Midbrain (tissue), 1 donor: ENCODE measurements around the gene KCNJ9.
A peak's percentile ranks its signal among the peaks of the same experiment; 100 is the strongest.

ENCODE experiments used
- DNase-seq: peaks from one replicate; lab custom pipeline; 2025; lab: John Stamatoyannopoulos, UW

Gene KCNJ9

GRCh38 chr1:160066829-160067745 lies 14.3 kb upstream of the KCNJ9 start:
- peak; percentile 28 for DNase-seq

- peak; percentile 92 for DNase-seq
These were observed 13.1 kb upstream of the KCNJ9 start for GRCh38 chr1:160068225-160068624.

- DNase-seq, result peak; percentile 62
These were observed 11.7 kb upstream of the KCNJ9 start, which contains the start of gene KCNJ10 for GRCh38 chr1:160069460-160070231. Gene KCNJ10 (minus strand): TSS chr1:160070160. CDS start chr1:160042532, 27,628 bp downstream.

- DNase-seq, result peak; percentile 92
These were observed 10.8 kb upstream of the KCNJ9 start for GRCh38 chr1:160070243-160071163.

DNA sequence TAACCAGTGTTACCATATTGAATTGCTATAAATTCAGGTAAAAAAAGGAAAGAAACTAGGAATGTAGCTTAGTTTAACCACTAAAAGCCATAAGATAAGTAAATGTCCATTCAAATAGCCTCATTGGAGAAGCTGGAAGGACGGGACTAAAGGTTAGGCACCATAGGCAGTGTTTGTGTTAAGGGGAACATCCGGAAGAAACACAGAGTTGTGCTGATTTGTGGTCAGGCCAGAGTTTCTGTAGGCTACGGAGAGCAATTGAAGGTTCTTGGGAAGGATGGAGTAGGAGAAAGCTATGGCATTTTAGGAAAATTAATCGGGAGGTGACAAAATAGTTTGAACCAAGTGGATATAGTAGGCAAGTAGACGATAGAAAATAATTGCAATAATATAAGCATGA lies 10.0 kb upstream of the KCNJ9 start:
- DNase-seq, result no peak

GRCh38 chr1:160074865-160075264 lies 6.5 kb upstream of the KCNJ9 start:
- DNase-seq, result no peak

DNA sequence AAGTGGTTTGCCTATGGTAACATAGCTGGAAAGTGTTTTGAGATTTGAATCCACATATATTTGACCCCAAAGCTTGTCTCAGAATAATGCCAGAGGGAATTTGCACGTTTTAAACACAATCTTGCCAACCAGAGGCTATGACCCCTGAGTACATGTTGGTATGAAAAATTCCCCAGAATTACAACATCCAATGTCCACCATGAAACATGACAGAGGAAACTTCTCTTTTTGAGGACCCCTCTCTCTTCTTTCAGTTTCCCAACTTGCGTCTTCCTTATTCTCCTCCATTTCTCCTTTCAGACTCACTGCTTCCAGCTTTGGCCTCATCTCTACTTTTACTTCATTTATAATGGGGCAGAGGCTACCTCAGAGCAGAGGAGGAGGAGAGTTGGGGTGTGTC lies 5.5 kb upstream of the KCNJ9 start:
- no peak for DNase-seq

- no peak for DNase-seq
These were observed 5.0 kb upstream of the KCNJ9 start for GRCh38 chr1:160076295-160076694.

DNA sequence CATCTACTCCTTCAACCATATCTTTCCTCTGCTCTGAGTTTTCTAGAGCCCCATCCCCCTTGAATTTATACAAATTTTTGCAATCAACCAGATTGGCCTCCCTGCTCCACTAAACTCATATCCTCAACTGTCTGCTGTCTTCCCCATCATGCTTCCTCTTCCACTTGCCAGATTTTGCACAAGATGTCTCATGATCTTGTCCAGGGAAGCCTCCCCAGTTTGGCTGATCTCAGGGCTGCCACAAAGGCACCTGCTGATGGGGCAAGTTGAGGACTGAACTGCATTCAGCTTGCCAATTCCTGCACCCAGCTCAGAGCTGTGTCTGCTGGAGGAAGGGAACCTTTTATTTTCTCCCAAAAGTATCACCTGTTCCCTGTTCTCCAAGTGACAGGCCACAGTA lies 3.9 kb upstream of the KCNJ9 start:
- no peak for DNase-seq

GRCh38 chr1:160078512-160079195 lies 2.7 kb upstream of the KCNJ9 start:
- DNase-seq, result peak; percentile 85

GRCh38 chr1:160079448-160079847 lies 1.9 kb upstream of the KCNJ9 start:
- no peak for DNase-seq

DNA sequence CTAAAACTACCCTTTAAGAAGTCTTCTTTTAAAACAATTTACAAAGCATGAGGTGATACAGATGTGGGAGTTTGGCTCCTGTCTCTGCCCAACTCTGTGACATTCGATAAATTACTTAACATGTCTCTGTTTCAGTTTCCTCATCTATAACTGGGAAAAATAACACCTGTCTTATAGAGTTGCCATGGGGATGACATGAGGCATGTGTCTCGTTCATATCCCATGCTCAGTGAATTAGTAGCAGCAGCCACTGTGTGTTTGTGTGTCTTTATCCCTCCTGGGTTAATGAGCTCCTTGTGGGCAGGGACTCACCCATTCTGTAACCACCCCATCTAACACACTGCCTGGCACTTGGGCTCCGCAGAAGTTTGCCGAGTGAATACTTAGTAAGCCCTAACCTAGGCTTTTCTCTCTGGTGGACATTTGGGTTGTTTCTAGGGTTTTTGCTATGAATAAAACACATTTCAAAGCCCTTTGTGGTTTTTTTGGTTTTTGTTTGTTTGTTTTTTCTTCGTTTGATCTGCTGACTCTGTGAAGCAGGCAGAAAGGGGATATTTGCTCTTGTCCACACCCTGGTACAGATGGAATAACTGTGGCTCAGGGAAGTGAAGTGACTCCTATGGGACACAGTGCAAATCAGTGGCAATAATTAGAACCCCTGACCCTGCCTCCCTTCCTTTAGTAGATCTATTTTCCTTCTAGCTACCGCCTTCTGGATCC lies 797 bp upstream of the KCNJ9 start:
- no peak for DNase-seq

DNA sequence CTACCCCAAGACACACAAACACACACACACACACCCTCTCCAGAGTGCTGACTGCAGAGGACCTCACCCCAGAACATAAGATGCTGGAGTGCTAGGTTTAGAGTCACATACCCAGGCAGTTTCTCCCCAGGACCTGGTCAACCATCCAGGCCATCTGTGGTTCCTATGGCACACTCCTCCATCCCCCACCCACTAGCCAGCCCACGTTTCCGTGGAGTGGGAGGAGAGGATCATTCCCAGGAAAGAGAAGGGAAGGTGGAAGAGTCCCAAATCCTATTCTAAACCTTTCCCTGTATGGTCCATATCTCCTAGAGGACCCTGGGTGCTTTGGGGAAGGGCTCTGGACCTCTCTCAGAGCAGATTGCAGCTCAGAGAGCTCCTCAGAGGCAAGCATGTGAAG lies 1.1 kb downstream of the KCNJ9 start:
- no peak for DNase-seq

- DNase-seq, result no peak
These were observed 1.6 kb downstream of the KCNJ9 start for GRCh38 chr1:160082926-160083325.

DNA sequence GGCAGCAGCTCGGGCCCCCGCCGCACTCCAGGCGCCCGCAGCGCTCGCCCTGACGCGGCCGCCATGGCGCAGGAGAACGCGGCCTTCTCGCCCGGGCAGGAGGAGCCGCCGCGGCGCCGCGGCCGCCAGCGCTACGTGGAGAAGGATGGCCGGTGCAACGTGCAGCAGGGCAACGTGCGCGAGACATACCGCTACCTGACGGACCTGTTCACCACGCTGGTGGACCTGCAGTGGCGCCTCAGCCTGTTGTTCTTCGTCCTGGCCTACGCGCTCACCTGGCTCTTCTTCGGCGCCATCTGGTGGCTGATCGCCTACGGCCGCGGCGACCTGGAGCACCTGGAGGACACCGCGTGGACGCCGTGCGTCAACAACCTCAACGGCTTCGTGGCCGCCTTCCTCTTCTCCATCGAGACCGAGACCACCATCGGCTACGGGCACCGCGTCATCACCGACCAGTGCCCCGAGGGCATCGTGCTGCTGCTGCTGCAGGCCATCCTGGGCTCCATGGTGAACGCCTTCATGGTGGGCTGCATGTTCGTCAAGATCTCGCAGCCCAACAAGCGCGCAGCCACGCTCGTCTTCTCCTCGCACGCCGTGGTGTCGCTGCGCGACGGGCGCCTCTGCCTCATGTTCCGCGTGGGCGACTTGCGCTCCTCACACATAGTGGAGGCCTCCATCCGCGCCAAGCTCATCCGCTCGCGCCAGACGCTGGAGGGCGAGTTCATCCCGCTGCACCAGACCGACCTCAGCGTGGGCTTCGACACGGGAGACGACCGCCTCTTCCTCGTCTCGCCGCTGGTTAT lies 2.8 kb downstream of the KCNJ9 start:
- no peak for DNase-seq

DNA sequence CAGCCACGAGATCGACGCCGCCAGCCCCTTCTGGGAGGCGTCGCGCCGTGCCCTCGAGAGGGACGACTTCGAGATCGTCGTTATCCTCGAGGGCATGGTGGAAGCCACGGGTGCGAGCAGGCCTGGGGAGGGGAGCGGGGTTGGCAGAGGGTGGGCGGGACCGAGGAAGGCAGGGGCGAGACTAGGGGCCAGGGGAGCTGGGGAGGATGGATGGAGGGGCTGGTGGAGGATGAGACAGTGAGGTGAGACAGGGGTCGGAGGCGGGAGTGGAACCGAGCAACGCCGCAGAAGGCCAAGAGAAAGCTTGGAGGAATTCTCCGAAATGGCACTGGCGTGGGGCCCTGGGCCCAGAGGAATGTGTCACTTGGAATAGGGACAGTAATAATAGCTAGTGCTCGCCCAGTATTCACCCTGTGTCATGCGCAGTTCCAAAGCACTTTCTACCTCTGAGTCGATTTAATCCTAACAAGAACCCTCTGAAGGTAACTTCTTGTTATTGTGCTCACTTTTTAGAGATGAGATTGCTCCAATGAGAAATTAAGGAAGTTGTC lies 3.5 kb downstream of the KCNJ9 start:
- DNase-seq, result no peak

GRCh38 chr1:160085686-160086455 lies 4.5 kb downstream of the KCNJ9 start:
- DNase-seq, result peak; percentile 91

DNA sequence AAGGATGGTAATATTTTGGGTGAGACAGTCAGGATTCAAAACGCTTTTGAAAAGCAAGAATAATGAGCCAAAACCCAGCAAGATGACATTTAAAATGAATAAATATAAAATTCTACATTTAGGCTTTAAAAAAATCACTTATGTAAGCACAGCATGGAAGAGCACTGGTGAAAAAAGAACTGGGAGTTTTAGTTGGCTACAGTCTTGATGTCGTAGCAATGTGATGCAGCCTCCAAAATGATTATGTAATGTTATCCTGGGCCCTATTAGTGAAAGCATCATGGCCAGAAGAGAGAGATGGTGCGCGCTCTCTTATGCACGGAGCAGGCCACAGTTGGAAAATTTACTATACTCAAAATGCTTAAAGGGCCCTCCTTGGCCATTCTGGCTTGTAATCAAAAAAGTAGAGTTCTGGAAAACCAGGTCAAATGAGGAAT lies 5.1 kb downstream of the KCNJ9 start:
- peak; percentile 43 for DNase-seq
